Measurements from ENCODE around the gene RIMS1.
"Not testable (repeated sequence)": the region's sequence is repeated elsewhere in the genome, so short reads cannot be mapped to it uniquely, and the experiment has no call there.

RIMS1 gene

DNA sequence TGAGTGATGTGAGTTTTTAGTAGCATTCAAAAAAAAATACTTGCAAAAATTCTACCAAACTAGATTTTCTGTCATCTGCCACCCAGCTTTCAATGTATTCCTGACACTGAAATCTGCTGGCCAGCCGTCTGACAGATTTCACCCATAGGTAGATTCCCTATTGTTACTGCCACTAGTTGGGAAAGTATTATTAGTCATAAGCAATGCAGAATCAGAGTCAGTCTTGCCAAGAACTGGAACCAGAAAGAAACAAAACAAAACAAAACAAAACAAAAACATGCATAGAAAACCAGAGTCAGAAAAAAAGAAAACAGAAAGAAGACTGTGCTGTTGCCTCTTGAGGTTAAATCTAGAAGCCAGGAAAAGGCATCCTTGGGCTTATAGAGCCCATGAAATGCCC is 442.4 kb downstream of the RIMS1 start:
- no peaks in the 10 kb centered on the region for H3K4me1 ChIP-seq
- no peaks in the 10 kb centered on the region for H3K27me3 ChIP-seq
- no peak overlapping the region for H3K4me3 ChIP-seq (ENCODE audit: low read depth, low read length)
- no peaks in the 10 kb centered on the region for H3K36me3 ChIP-seq
- no peaks in the 10 kb centered on the region for H3K9me3 ChIP-seq
- DNase-seq: no peak
- TF ChIP-seq, protein P1, sequence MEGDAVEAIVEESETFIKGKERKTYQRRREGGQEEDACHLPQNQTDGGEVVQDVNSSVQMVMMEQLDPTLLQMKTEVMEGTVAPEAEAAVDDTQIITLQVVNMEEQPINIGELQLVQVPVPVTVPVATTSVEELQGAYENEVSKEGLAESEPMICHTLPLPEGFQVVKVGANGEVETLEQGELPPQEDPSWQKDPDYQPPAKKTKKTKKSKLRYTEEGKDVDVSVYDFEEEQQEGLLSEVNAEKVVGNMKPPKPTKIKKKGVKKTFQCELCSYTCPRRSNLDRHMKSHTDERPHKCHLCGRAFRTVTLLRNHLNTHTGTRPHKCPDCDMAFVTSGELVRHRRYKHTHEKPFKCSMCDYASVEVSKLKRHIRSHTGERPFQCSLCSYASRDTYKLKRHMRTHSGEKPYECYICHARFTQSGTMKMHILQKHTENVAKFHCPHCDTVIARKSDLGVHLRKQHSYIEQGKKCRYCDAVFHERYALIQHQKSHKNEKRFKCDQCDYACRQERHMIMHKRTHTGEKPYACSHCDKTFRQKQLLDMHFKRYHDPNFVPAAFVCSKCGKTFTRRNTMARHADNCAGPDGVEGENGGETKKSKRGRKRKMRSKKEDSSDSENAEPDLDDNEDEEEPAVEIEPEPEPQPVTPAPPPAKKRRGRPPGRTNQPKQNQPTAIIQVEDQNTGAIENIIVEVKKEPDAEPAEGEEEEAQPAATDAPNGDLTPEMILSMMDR (IDR thresholded peaks at IDR 0.05; ENCODE audit: low read depth, low read length): no peak

DNA sequence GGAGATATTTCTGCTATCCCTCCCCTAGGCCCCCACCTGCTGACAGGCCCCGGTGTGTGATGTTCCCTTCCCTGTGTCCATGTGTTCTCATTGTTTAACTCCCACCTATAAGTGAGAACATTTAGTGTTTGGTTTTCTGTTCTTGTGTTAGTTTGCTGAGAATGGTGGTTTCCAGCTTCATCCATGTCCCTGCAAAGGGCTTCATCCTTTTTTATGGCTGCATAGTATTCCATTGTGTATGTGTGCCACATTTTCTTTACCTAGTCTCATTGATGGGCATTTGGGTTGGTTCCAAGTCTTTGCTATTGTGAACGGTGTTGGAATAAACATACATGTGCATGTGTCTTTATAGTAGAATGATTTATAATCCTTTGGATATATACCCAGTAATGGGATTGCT is 448.9 kb downstream of the RIMS1 start:
- not testable (repeated sequence) for H3K9me3 ChIP-seq; DNase-seq; H3K4me3 ChIP-seq (ENCODE audit: low read depth, low read length); H3K27me3 ChIP-seq; H3K36me3 ChIP-seq; H3K4me1 ChIP-seq

DNA sequence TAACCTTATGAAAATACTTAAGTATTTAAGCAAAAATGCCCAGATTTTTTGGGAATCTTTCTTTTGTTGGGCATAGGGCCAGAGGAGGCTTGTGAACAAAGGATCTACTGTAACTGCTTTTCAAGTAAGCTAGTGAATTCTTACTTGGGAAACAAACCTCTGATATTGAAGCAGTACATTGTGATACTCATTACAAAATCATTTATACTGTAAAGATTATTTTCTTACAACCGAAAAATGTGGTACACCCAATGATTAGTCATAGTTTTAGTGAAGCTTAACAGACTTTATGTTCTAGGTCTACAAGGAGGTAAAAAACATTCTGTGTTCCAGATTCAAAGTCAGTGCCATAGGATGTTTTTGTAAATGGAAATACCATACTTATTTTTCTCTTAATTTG is 462.6 kb downstream of the RIMS1 start:
- Histone ChIP-seq H3K4me3 (ENCODE audit: low read depth, low read length) (no peak overlapping the region), H3K4me1 (no peaks in the 10 kb centered on the region), H3K36me3 (no peaks in the 10 kb centered on the region), H3K9me3 (no peaks in the 10 kb centered on the region), H3K27me3 (no peaks in the 10 kb centered on the region)
- TF ChIP-seq, protein P1 (IDR thresholded peaks at IDR 0.05; ENCODE audit: low read depth, low read length): no peak
- no peak for DNase-seq

DNA sequence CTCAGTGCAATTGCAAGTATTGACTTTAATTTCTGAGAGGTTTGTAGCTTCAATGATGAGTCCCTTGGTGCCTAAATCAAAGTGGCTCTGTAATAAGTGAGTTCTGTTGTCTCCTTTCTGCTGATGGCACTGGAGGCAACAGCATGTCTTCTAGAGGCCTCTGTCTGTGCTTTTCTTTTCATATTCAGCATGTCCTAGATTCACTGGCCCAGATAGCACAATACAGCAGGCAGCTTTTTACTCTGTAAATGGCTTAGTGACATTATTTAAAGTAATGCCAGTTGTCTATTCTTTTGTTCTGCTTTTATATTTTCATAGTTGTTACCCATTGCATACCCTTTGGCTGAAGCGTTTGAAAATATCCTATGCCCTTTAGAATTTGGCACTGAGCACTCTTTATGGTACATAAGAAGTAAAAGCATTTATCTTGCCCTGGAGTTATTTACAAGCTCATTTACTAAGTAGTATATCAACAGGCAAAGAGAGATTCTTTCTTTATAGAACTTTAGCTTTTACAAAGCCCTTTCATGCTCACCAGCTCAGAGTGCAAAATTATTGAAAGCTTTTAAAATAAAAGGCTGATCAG is 464.0 kb downstream of the RIMS1 start:
- no peaks in the 10 kb centered on the region for H3K4me1 ChIP-seq
- no peak for DNase-seq
- TF ChIP-seq, protein P1 (IDR thresholded peaks at IDR 0.05; ENCODE audit: low read depth, low read length): no peak

DNA sequence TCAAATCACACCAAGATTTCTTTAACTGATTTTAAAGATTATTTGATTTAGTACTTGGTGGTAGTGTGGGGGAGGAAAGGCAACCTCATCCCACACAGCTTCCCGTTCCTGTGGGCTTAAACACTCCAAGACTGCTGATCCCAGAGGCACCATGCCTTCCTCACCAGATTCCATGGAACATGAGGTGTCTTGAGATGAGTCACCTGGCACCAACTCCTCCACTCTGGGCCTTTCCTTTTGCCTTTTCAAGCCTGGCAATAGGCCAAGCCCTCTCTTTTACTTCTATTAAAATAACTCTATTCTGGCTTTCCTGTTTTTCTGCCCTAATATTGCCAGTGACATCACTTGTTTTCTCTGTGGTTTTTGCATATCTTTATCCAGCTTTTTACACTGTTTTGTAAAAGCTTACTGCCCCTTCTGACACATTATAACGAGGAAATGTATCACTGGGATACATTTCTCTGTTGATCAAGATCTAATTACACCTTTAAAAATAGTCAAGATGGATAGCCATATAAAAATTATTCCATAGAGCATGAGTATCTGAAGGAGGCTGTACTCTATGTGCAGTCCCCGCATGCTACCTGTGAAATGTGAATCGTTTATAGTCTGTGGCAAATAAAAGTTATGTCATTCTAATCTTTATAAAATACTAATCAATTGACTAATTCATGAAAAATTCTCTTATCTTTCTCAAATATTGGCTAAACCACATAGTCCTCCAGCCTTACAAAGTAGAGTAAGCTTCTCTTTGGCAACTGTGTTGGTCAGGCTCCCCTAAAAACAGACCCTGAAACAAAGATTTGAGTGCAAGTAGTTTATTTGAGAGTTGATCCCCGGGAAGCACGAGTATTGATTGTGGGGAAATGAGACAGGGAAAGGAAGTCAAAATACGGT is 477.7 kb downstream of the RIMS1 start:
- Histone ChIP-seq H3K9me3 (no peaks in the 10 kb centered on the region), H3K27me3 (no peaks in the 10 kb centered on the region), H3K4me3 (ENCODE audit: low read depth, low read length) (no peak overlapping the region), H3K4me1 (no peaks in the 10 kb centered on the region), H3K36me3 (no peaks in the 10 kb centered on the region)
- TF ChIP-seq, protein P1 (IDR thresholded peaks at IDR 0.05; ENCODE audit: low read depth, low read length): no peak
- no peak for DNase-seq

More for the DNA sequence above, 464.0 kb downstream of the RIMS1 start:
- Histone ChIP-seq H3K27me3 (no peaks in the 10 kb centered on the region), H3K9me3 (no peaks in the 10 kb centered on the region), H3K4me3 (ENCODE audit: low read depth, low read length) (no peak overlapping the region), H3K36me3 (no peaks in the 10 kb centered on the region)

DNA sequence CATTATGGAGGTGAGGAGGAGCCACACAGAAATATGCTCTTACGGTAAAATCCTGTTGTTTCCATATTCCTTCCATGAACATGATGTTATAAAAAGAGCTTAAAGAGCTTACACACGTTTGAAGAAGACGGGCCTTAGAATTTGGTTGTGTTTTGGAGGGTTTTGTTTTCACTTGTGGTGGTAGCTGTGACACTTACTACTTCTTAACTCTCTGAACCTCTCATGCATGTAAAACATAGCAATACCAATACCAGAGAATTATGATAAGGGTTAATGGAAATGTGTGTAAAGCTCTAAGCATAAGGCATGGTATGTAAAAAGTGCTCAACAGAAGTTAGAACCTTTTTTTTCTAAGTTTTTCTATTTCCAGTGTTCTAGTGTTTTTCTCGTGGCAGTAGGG is 479.4 kb downstream of the RIMS1 start:
- Histone ChIP-seq H3K36me3 (no peaks in the 10 kb centered on the region), H3K27me3 (no peaks in the 10 kb centered on the region), H3K4me3 (ENCODE audit: low read depth, low read length) (no peak overlapping the region), H3K4me1 (no peaks in the 10 kb centered on the region), H3K9me3 (no peaks in the 10 kb centered on the region)
- TF ChIP-seq, protein P1 (IDR thresholded peaks at IDR 0.05; ENCODE audit: low read depth, low read length): no peak
- DNase-seq: no peak
